PFSK-1 (cell line): ENCODE measurements around the gene CNN3.

ENCODE experiments used
- FOXP2 ChIP-seq: optimal IDR thresholded peaks from 2 replicates; pipeline ENCODE3; 2011; ENCODE audit warnings: borderline replicate concordance, control low read depth, inconsistent platforms; ENCODE audit not compliant: insufficient read depth; ENCODE audit errors: extremely low read length, extremely low read depth
- POLR2AphosphoS5 ChIP-seq: IDR thresholded peaks from 2 replicates; pipeline ENCODE4 v1.6.1; 2012; ENCODE audit warnings: low read depth, mild to moderate bottlenecking, control low read depth, low read length, moderate library complexity
- REST ChIP-seq, 2 experiments: IDR thresholded peaks; 2 replicates each; pipeline versions ENCODE4 v1.6.1 to v1.8.0; 2011 to 2012; ENCODE audit warnings: low read depth in 2 of 2, low read length in 2 of 2, control low read depth in 1 of 2, inconsistent platforms in 1 of 2, mild to moderate bottlenecking in 1 of 2, moderate library complexity in 1 of 2; ENCODE audit not compliant: insufficient read depth in 1 of 2
- SIN3A ChIP-seq: IDR thresholded peaks from 2 replicates; pipeline ENCODE4 v1.6.1; 2012; ENCODE audit warnings: mild to moderate bottlenecking, low read length, moderate library complexity, borderline replicate concordance; ENCODE audit not compliant: insufficient read depth
- TAF1 ChIP-seq: IDR thresholded peaks from 2 replicates; pipeline ENCODE4 v1.6.1; 2012; ENCODE audit warnings: low read length, control low read depth, borderline replicate concordance; ENCODE audit not compliant: insufficient read depth

- TF ChIP-seq POLR2AphosphoS5 (no peak), SIN3A (no peak), REST (IDR thresholded peaks at IDR 0.05; ENCODE audit: insufficient read depth in 1 of 2, low read depth in 2 of 2, low read length in 2 of 2) (no peak), TAF1 (no peak), FOXP2 (no peak)
These were observed 34.7 kb upstream of the CNN3 start for GRCh38 chr1:94961582-94961981.
